IMR-90 (cell line): Measurements from ENCODE around the gene ANTXRL. TPM values are rescaled to one million over a fixed set of nuclear protein-coding genes. Genes with fewer than 3 reads are reported as not detected.

Source experiments
- ATAC-seq: fragments of 200-7000 bp; cut with Tn5 transposase; 2 replicates; pipeline ENCODE4 v1.9.1; 2020; ENCODE audit warnings: low read depth, mild to moderate bottlenecking, moderate library complexity
- BruUV-seq: library from RNA; stranded (reverse); fragments of 400-500 nt; replicated peaks from 2 replicates; lab custom pipeline; 2021; lab: Mats Ljungman, UMichigan
- CTCF ChIA-PET: fragments of 300-600 bp; formaldehyde crosslinking; extraction: SDS; loops from one replicate; lab custom pipeline; 2021; ENCODE audit warnings: antibody characterized with exemption; lab: Yijun Ruan, JAX
- POLR2A ChIA-PET: fragments of 300-600 bp; sonication (Branson Sonifier 250); formaldehyde crosslinking; loops from one replicate; lab custom pipeline; 2022; ENCODE audit warnings: antibody characterized with exemption; ENCODE audit not compliant: unreplicated experiment; lab: Charles Lee
- DNase-seq: peaks from one replicate; pipeline ENCODE4 v3.0.0; 2013
- H2AFZ ChIP-seq: replicated peaks from 2 replicates; pipeline ENCODE3; 2013; ENCODE audit warnings: low read length, mild to moderate bottlenecking; ENCODE audit not compliant: poor library complexity
- H2AK5ac ChIP-seq: 2 replicates; pipeline ENCODE4 v1.6.1; 2013; ENCODE audit warnings: low read depth, low read length, inconsistent platforms
- H2AK9ac ChIP-seq: replicated peaks from 2 replicates; pipeline ENCODE3; 2013; ENCODE audit warnings: mild to moderate bottlenecking, low read depth, low read length, moderate library complexity; ENCODE audit not compliant: poor library complexity
- H2BK120ac ChIP-seq: 2 replicates; pipeline ENCODE4 v1.6.1; 2013; ENCODE audit warnings: low read depth, low read length, inconsistent platforms
- H2BK15ac ChIP-seq: 3 replicates; pipeline ENCODE4 v1.6.1; 2013; ENCODE audit warnings: low read depth, low read length, inconsistent platforms
- H2BK20ac ChIP-seq: 2 replicates; pipeline ENCODE4 v1.6.1; 2013; ENCODE audit warnings: low read depth, mild to moderate bottlenecking, inconsistent platforms, low read length, moderate library complexity
- H2BK5ac ChIP-seq: 2 replicates; pipeline ENCODE4 v1.6.1; 2013; ENCODE audit warnings: mild to moderate bottlenecking, low read depth, low read length, inconsistent platforms; ENCODE audit not compliant: poor library complexity, severe bottlenecking
- H3K14ac ChIP-seq: replicated peaks from 2 replicates; pipeline ENCODE4 v1.6.1; 2013; ENCODE audit warnings: low read depth, low read length, inconsistent platforms
- H3K18ac ChIP-seq: 2 replicates; pipeline ENCODE4 v1.6.1; 2013; ENCODE audit warnings: low read depth, low read length, control low read depth
- H3K23ac ChIP-seq: 2 replicates; pipeline ENCODE4 v1.6.1; 2013; ENCODE audit warnings: low read depth, low read length, inconsistent platforms
- H3K27ac ChIP-seq: 2 replicates; pipeline ENCODE4 v1.5.1; 2013; ENCODE audit warnings: mild to moderate bottlenecking, control low read depth, low read length; ENCODE audit not compliant: insufficient read depth
- H3K27me3 ChIP-seq: 2 replicates; pipeline ENCODE4 v1.6.1; 2013; ENCODE audit warnings: low read length; ENCODE audit not compliant: control insufficient read depth, insufficient read depth
- H3K36me3 ChIP-seq: 2 replicates; pipeline ENCODE4 v1.6.1; 2013; ENCODE audit warnings: low read length, mixed read lengths; ENCODE audit not compliant: control insufficient read depth, insufficient read depth
- H3K4ac ChIP-seq: 2 replicates; pipeline ENCODE4 v1.6.1; 2013; ENCODE audit warnings: low read depth, low read length, inconsistent platforms
- H3K4me1 ChIP-seq: 2 replicates; pipeline ENCODE4 v1.6.1; 2013; ENCODE audit warnings: low read length, mixed read lengths; ENCODE audit not compliant: control insufficient read depth, insufficient read depth
- H3K4me2 ChIP-seq: 2 replicates; pipeline ENCODE4 v1.6.1; 2013; ENCODE audit warnings: low read depth, mild to moderate bottlenecking, control low read depth, low read length, moderate library complexity
- H3K4me3 ChIP-seq: 2 replicates; pipeline ENCODE4 v1.5.1; 2013; ENCODE audit warnings: low read depth, mild to moderate bottlenecking, control low read depth, low read length, moderate library complexity; ENCODE audit not compliant: insufficient read depth
- H3K56ac ChIP-seq: 2 replicates; pipeline ENCODE4 v1.6.1; 2013; ENCODE audit warnings: low read length, inconsistent platforms; ENCODE audit not compliant: insufficient read depth; ENCODE audit errors: extremely low read depth
- H3K79me1 ChIP-seq, 2 experiments: 2 replicates each; pipeline ENCODE4 v1.6.1; 2013; ENCODE audit warnings: low read length in 2 of 2, inconsistent platforms in 1 of 2, low read depth in 1 of 2
- H3K9ac ChIP-seq: 2 replicates; pipeline ENCODE4 v1.6.1; 2013; ENCODE audit warnings: low read depth, low read length, control low read depth
- H3K9me1 ChIP-seq: 2 replicates; pipeline ENCODE4 v1.6.1; 2013; ENCODE audit warnings: low read length, inconsistent platforms; ENCODE audit not compliant: insufficient read depth
- H3K9me3 ChIP-seq: 2 replicates; pipeline ENCODE4 v1.6.1; 2013; ENCODE audit warnings: low read length; ENCODE audit not compliant: control insufficient read depth, insufficient read depth
- H4K20me1 ChIP-seq: 2 replicates; pipeline ENCODE4 v1.6.1; 2013; ENCODE audit warnings: low read length, inconsistent platforms; ENCODE audit not compliant: insufficient read depth
- H4K5ac ChIP-seq: 2 replicates; pipeline ENCODE4 v1.6.1; 2013; ENCODE audit warnings: mild to moderate bottlenecking, low read depth, low read length, control low read depth
- H4K8ac ChIP-seq, 2 experiments: 2 replicates each; pipeline ENCODE4 v1.6.1; 2013; ENCODE audit warnings: low read depth in 2 of 2, low read length in 2 of 2, control low read depth in 1 of 2, inconsistent platforms in 1 of 2
- H4K91ac ChIP-seq: 2 replicates; pipeline ENCODE4 v1.6.1; 2013; ENCODE audit warnings: low read depth, low read length, inconsistent platforms; ENCODE audit not compliant: insufficient read depth
- BHLHE40 ChIP-seq: fragments of 150-350 bp; IDR thresholded peaks from 2 replicates; pipeline ENCODE4 v1.6.1; 2016; ENCODE audit warnings: mild to moderate bottlenecking, low read depth, low read length
- CEBPB ChIP-seq: IDR thresholded peaks from 2 replicates; pipeline ENCODE4 v1.6.1; 2012; ENCODE audit warnings: low read depth, low read length, improper control_type of control experiment
- CHD1 ChIP-seq: IDR thresholded peaks from 2 replicates; pipeline ENCODE4 v1.6.1; 2012; ENCODE audit warnings: low read depth, low read length, improper control_type of control experiment
- CTCF ChIP-seq: conservative IDR thresholded peaks from 2 replicates; pipeline ENCODE4 v1.5.1; 2012; ENCODE audit warnings: mild to moderate bottlenecking, low read depth, low read length, improper control_type of control experiment
- FOS ChIP-seq: fragments of 150-350 bp; IDR thresholded peaks from 2 replicates; pipeline ENCODE4 v1.6.1; 2016; ENCODE audit warnings: low read depth, low read length
- MAFK ChIP-seq: IDR thresholded peaks from 2 replicates; pipeline ENCODE4 v1.6.1; 2012; ENCODE audit warnings: low read depth, low read length, improper control_type of control experiment
- MAZ ChIP-seq: IDR thresholded peaks from 2 replicates; pipeline ENCODE4 v1.6.1; 2012; ENCODE audit warnings: low read depth, mild to moderate bottlenecking, low read length, improper control_type of control experiment, moderate library complexity, borderline replicate concordance
- MXI1 ChIP-seq: IDR thresholded peaks from 2 replicates; pipeline ENCODE4 v1.6.1; 2012; ENCODE audit warnings: low read depth, mild to moderate bottlenecking, low read length, moderate library complexity, borderline replicate concordance
- RCOR1 ChIP-seq: IDR thresholded peaks from 2 replicates; pipeline ENCODE4 v1.6.1; 2012; ENCODE audit warnings: mild to moderate bottlenecking, low read length, improper control_type of control experiment; ENCODE audit not compliant: insufficient replicate concordance
- RFX5 ChIP-seq: IDR thresholded peaks from 2 replicates; pipeline ENCODE4 v1.8.0; 2012; ENCODE audit warnings: low read depth, mild to moderate bottlenecking, low read length, moderate library complexity
- SMC3 ChIP-seq: fragments of 150-350 bp; IDR thresholded peaks from 2 replicates; pipeline ENCODE4 v1.6.1; 2016; ENCODE audit warnings: low read depth, mild to moderate bottlenecking, antibody characterized with exemption, low read length, moderate library complexity
- WGBS, 2 experiments: methylation state at CpG; one replicate each; pipeline versions ENCODE4 v1.1.5 to v1.1.7; 2013; ENCODE audit warnings: missing lambda C conversion rate in 2 of 2; ENCODE audit not compliant: insufficient read length in 1 of 2; ENCODE audit errors: extremely low coverage in 2 of 2; 5-methylcytosine and 5-hydroxymethylcytosine counted together
- dilution Hi-C: fragments of 300-500 bp; cut with HindIII; formaldehyde crosslinking; loops from one replicate; pipeline ENCODE4 v1.14.3; 2018; ENCODE audit warnings: low sequenced_read_pairs; ENCODE audit not compliant: unreplicated experiment
- in situ Hi-C: fragments of 300-500 bp; cut with MboI; formaldehyde crosslinking; loops from 3 replicates; pipeline ENCODE4 v1.14.3; 2019; ENCODE audit warnings: low sequenced_read_pairs, inconsistent platforms, mixed read lengths
- intact Hi-C: fragments of 100-400 bp; cut with micrococcal nuclease; formaldehyde crosslinking; loops from 2 replicates; pipeline ENCODE4 v1.10.0; 2022
- polyA plus RNA-seq, 3 experiments: library from polyadenylated mRNA; depleted of rRNA; stranded (reverse); fragments of >200 nt; gene quantifications; 2 replicates each; pipeline ENCODE4 v1.2.3, GENCODE V29; 2012; ENCODE audit warnings: low replicate concordance in 1 of 3
- total RNA-seq: library from RNA; depleted of rRNA; stranded (reverse); fragments of >200 nt; gene quantifications from 2 replicates; pipeline ENCODE4 v1.2.3, GENCODE V29; 2012
- TF ChIP-seq, protein P1 (sequence below): fragments of 150-350 bp; IDR thresholded peaks from 2 replicates; pipeline ENCODE4 v1.6.1; 2016; ENCODE audit warnings: low read depth, mild to moderate bottlenecking, low read length, moderate library complexity, borderline replicate concordance

The ANTXRL gene
- total and polyA plus RNA-seq, 2 of the 4 experiments (the other 2 are of a cell fraction): not detected

GRCh38 chr10:46294641-46295220, 7.9 kb downstream of the ANTXRL start:
- no peak overlapping the region for H4K8ac ChIP-seq
- no peak for DNase-seq
- H3K79me1 ChIP-seq: no peaks in the 10 kb centered on the region
- CTCF ChIA-PET: no interaction called here
- no peak overlapping the region for H3K4me2 ChIP-seq
- no CpG with 5 or more reads among the region's 8 CpGs for WGBS, 2 experiments
- no peak overlapping the region for H4K91ac ChIP-seq
- intact Hi-C loops (no loop called here), in situ Hi-C loops (no loop called here), dilution Hi-C loops (no loop called here)
- H3K56ac ChIP-seq: no peak overlapping the region
- H3K9me3 ChIP-seq: no peaks in the 10 kb centered on the region
- POLR2A ChIA-PET: no interaction called here
- no peak overlapping the region for H4K5ac ChIP-seq
- no peaks in the 10 kb centered on the region; the same call in 1 of the 2 replicates for H3K27me3 ChIP-seq
- H2BK15ac ChIP-seq: no peak overlapping the region
- H2BK120ac ChIP-seq: no peak overlapping the region
- no peak for ATAC-seq
- no TSS peak for BruUV-seq
- no peak overlapping the region for H2BK5ac ChIP-seq
- H3K4ac ChIP-seq: no peak overlapping the region
- no peak overlapping the region for H3K23ac ChIP-seq
- H3K27ac ChIP-seq: no peak overlapping the region
- H2AK5ac ChIP-seq: no peak overlapping the region
- H3K36me3 ChIP-seq: no peaks in the 10 kb centered on the region
- H3K9me1 ChIP-seq: peaks cover 12% of the 10 kb centered on the region; the same call in 1 of the 2 replicates
- no peak overlapping the region for H3K9ac ChIP-seq
- no peak overlapping the region for H3K18ac ChIP-seq
- no peak overlapping the region for H3K14ac ChIP-seq
- H2AK9ac ChIP-seq: no peak overlapping the region
- no peaks in the 10 kb centered on the region for H4K20me1 ChIP-seq
- no peak overlapping the region for H2BK20ac ChIP-seq
- no peaks in the 10 kb centered on the region for H3K4me1 ChIP-seq
- H2AFZ ChIP-seq: no peak overlapping the region
- H3K4me3 ChIP-seq: no peak overlapping the region
- TF ChIP-seq BHLHE40 (no peak), CTCF (no peak), MAZ (no peak), CEBPB (no peak), FOS (no peak), MAFK (no peak), CHD1 (no peak), RCOR1 (no peak), MXI1 (no peak), RFX5 (no peak), SMC3 (no peak)
- TF ChIP-seq, protein P1, sequence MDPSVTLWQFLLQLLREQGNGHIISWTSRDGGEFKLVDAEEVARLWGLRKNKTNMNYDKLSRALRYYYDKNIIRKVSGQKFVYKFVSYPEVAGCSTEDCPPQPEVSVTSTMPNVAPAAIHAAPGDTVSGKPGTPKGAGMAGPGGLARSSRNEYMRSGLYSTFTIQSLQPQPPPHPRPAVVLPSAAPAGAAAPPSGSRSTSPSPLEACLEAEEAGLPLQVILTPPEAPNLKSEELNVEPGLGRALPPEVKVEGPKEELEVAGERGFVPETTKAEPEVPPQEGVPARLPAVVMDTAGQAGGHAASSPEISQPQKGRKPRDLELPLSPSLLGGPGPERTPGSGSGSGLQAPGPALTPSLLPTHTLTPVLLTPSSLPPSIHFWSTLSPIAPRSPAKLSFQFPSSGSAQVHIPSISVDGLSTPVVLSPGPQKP: no peak
